RPMI7951 (cell line): ENCODE results near the gene TBC1D3L. TPM values are rescaled to one million over a fixed set of nuclear protein-coding genes. Genes with fewer than 3 reads are reported as not detected.
"Not testable (repeated sequence)": the region's sequence is repeated elsewhere in the genome, so short reads cannot be mapped to it uniquely, and the experiment has no call there.

Experiments used
- DNase-seq: peaks from one replicate; pipeline ENCODE4 v3.0.0-alpha.2; 2012; ENCODE audit warnings: low read depth
- total RNA-seq: library from RNA; depleted of rRNA; stranded (reverse); fragments of >200 nt; shearing (Covaris generic); gene quantifications from 2 replicates; pipeline ENCODE4 v1.2.3, GENCODE V29; 2014; rRNA removed

The TBC1D3L gene
- 1.5 and 2.8 TPM in 2 replicates for total RNA-seq

GRCh38 chr17:37988960-37989359, at the start of gene TBC1D3L:
TBC1D3L (minus strand) TSS chr17:37989060; CDS start chr17:37987520, 1,540 bp downstream.
- not testable (repeated sequence) for DNase-seq

GRCh38 chr17:38003676-38004075, 14.8 kb upstream of the TBC1D3L start, which contains the start of gene TBC1D3D:
TBC1D3D (plus strand) TSS chr17:38003976; CDS start chr17:38005561, 1,585 bp downstream.
- DNase-seq, result not testable (repeated sequence)

Other genes with a start within 250 kb of the TBC1D3L start
- gene HNF1B, start 244.0 kb downstream of the TBC1D3L start, total RNA-seq, result 0.12 TPM in 1 of 2 replicates, not detected in the other
- not detected in 2 replicates for gene TBC1D3K, start 64.6 kb downstream of the TBC1D3L start, total RNA-seq
- gene TBC1D3D, start 14.9 kb upstream of the TBC1D3L start, total RNA-seq, result not detected in 2 replicates
- gene TBC1D3C, start 79.6 kb upstream of the TBC1D3L start, total RNA-seq, result not detected in 2 replicates
- gene TBC1D3E, start 138.9 kb upstream of the TBC1D3L start, total RNA-seq, result not detected in 2 replicates
- not detected in 2 replicates for gene TBC1D3, start 203.5 kb upstream of the TBC1D3L start, total RNA-seq